Activated T-cell treated with anti-CD3 and anti-CD28 coated beads for 24 hours (primary cell): Measurements from ENCODE around the gene CAMK1D.
"Not testable (repeated sequence)": the region's sequence is repeated elsewhere in the genome, so short reads cannot be mapped to it uniquely, and the experiment has no call there.

ENCODE experiments used
- DNase-seq: peaks from one replicate; pipeline ENCODE4 v3.0.0-alpha.2; 2020; ENCODE audit warnings: low read depth

Gene CAMK1D

DNA sequence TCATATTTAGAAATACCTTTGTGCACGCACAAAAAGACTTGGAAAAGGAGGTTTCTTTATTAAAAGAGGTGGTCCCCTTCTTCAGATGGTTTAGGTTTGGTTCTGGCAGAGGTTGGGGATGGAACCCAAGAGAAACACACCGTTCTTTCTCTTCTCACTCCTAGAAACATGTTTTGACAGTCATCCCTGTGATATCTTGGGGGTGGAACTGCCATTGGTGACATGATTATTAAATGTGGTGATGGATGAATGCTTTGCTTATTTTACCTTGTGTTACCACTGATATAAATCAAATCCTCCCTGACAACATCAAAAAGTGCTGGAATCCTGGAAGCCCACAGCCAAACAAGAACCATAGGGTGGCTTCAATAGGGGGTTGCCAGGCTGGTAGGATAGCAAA is 505.6 kb downstream of the CAMK1D start:
- no peak for DNase-seq

- DNase-seq, result no peak
Observed at GRCh38 chr10:12862459-12862858, 513.1 kb downstream of the CAMK1D start.

- not testable (repeated sequence) for DNase-seq
Observed at GRCh38 chr10:12865515-12865914, 516.2 kb downstream of the CAMK1D start.

GRCh38 chr10:12868229-12868628 is 518.9 kb downstream of the CAMK1D start:
- DNase-seq, result no peak

DNA sequence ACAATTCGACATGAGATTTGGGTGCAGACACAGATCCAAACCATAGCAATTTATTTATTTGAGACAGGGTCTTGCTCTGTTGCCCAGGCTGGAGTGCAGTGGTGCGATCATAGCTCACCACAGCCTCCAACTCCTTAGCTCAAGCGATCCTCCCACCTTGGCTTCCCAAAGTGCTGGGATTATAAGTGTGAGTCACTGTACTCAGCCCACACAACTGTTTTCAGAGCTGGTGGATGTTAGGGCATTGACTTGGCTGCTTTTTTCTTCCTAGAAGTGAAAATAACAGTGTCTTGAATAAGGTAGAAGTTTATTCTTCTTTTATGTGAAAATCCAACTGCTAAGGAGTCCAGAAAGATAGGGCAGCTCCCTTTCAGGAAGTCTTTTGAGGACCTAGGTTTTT is 520.1 kb downstream of the CAMK1D start:
- no peak for DNase-seq

- DNase-seq, result no peak
Observed at GRCh38 chr10:12872577-12872976, 523.2 kb downstream of the CAMK1D start.

GRCh38 chr10:12873172-12873571 is 523.8 kb downstream of the CAMK1D start:
- no peak for DNase-seq

DNA sequence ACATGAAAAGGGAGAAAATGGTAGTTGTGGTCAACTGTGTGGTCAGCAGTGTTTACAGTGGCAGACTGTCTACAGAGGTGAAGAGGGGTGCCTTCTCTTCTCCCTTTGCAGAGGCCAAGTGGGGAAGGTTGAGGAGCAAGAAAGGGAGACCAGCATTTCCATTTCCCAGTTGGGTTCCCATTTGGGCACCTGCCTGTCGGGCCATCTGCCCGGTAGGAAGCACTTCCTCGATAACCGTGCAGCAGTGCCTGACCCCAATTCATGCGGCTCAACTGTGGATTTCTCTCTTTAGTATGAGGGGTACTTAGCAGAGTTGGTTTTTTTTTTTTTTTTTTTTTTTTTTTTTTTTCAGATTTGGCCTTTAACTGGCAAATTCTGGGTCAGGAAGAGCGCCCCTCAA is 525.2 kb downstream of the CAMK1D start:
- DNase-seq, result no peak

DNA sequence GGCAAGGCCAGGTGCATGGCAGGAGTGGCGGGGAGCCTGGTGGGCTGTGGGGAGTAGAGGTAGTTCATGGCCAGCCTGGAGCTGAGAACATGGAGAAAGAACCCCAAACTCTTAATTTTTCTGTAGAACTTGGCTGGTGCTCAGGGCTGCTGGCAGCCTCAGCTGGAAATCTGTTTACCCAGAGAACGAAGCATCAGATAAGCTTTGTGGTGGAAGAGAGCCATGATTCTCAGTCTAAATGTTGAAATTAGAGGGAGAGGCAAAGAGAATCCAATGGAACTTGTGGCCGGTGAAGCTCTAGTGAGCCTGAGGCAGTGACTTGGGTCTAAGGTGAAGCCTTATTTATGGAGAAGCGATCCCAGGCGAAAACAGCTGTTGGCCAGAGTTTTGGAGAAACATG is 525.8 kb downstream of the CAMK1D start:
- DNase-seq, result no peak

- DNase-seq, result no peak
Observed at GRCh38 chr10:12876266-12876665, 526.9 kb downstream of the CAMK1D start.

- DNase-seq, result no peak
Observed at GRCh38 chr10:12877150-12877549, 527.8 kb downstream of the CAMK1D start.

DNA sequence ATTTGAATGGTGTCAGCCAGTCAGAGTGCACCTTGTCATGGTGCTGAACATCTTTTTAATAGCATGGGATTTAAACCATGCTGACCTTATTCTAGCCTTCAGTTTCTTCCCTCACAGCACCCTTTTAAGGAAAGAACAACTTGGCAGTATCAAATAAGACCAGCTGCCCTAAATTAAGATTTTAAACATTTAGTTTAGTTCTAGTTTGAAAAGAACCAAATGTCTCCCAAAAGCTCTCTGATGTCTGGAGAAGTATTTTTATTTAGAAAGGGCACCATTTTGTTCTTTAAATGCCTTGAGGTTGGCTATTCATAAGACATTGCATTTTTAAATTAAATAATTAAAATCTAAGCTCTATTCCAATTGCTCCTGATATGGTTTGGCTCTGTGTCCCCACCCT is 531.1 kb downstream of the CAMK1D start:
- no peak for DNase-seq

DNA sequence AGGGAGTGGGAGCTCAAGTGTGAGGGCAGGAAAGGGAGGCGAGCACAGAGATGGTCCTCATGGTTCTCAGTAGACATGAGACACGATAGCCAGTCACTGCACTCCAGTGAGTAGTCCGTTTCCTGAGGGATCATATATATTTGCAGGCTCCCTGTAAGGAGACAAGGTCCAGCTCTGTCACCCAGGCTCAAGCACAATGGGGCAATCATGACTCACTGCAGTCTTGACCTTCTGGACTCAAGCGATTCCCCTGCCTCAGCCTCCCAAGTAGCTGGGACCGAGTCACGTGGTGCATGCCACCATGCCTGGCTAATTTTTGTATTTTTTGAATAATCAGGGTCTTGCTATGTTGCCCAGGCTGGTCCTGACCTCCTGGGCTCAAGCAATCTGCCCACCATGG is 535.5 kb downstream of the CAMK1D start:
- DNase-seq, result no peak
